ENCODE results near the gene KCNG2. TPM values are rescaled to one million over a fixed set of nuclear protein-coding genes. Genes with fewer than 3 reads are reported as not detected.
"Not testable (repeated sequence)": the region's sequence is repeated elsewhere in the genome, so short reads cannot be mapped to it uniquely, and the experiment has no call there.

Gene KCNG2
- total RNA-seq, 1 donor from 2014 or later, result not detected

DNA sequence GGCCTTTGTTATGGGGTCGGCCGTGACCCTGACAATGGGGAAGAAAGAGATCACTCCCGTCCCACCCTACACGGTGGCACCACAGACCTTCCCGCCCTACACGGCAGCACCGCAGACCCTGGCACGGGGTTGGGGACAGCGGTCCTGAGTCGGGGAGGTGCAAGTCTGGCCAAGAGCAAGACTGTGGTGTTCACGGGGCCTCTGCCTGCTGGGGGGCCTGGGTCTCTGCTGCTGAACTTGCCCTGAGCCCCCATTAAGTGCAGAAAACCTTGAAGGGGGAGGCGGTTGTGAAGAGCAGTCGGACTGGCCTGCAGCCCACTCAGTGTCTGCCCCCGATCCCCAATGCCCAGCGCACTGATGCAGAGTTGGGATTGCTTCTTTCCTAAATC lies 77.8 kb downstream of the KCNG2 start:
- peak; percentile 72 for DNase-seq (ENCODE audit: low spot score)
- TF ChIP-seq, protein P1, sequence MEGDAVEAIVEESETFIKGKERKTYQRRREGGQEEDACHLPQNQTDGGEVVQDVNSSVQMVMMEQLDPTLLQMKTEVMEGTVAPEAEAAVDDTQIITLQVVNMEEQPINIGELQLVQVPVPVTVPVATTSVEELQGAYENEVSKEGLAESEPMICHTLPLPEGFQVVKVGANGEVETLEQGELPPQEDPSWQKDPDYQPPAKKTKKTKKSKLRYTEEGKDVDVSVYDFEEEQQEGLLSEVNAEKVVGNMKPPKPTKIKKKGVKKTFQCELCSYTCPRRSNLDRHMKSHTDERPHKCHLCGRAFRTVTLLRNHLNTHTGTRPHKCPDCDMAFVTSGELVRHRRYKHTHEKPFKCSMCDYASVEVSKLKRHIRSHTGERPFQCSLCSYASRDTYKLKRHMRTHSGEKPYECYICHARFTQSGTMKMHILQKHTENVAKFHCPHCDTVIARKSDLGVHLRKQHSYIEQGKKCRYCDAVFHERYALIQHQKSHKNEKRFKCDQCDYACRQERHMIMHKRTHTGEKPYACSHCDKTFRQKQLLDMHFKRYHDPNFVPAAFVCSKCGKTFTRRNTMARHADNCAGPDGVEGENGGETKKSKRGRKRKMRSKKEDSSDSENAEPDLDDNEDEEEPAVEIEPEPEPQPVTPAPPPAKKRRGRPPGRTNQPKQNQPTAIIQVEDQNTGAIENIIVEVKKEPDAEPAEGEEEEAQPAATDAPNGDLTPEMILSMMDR (IDR thresholded peaks at IDR 0.05), result no peak
- no peaks in the 10 kb centered on the region for H3K4me1 Mint-ChIP-seq (ENCODE audit: low read depth)
- peaks cover 10% of the 10 kb centered on the region for H3K9me3 Mint-ChIP-seq (ENCODE audit: low read depth)
- H3K27me3 Mint-ChIP-seq (ENCODE audit: low read depth), result peaks cover 20% of the 10 kb centered on the region
- no peak overlapping the region for H3K4me3 Mint-ChIP-seq (ENCODE audit: unreplicated experiment)
- no peak overlapping the region for H3K27ac Mint-ChIP-seq (ENCODE audit: unreplicated experiment)
- H3K36me3 Mint-ChIP-seq (ENCODE audit: low read depth), result no peaks in the 10 kb centered on the region

DNA sequence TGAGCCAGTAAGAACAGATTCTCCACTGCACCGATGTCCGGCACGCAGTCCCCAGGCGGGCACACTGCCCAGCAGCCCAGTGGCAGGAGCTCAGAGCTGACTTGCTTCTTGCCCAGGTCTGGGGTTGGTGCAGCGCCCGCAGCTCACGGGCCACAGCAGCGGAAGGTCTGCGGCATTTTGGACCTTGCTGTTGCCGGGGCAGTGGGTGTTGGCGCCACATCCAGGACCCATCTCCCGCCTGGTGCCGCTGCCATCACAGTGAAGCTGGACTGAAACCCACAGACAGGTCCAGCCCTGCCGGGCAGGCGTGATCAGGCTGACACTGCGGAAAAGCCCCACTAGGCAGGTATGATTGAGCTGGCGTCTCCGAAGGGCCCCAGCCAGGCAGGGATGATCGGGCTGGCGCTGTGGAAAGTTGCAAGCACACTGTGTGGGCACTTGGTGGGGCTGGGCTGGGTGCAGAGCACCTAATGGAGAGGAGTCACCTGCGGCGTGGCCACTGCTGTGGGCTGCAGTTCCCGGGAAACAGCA lies 78.3 kb downstream of the KCNG2 start:
- DNase-seq (ENCODE audit: low spot score), result peak; percentile 73
- Mint-ChIP-seq H3K27me3 (ENCODE audit: low read depth) (peaks cover 20% of the 10 kb centered on the region), H3K27ac (ENCODE audit: unreplicated experiment) (no peak overlapping the region), H3K4me3 (ENCODE audit: unreplicated experiment) (no peak overlapping the region), H3K4me1 (ENCODE audit: low read depth) (no peaks in the 10 kb centered on the region), H3K9me3 (ENCODE audit: low read depth) (peaks cover 12% of the 10 kb centered on the region), H3K36me3 (ENCODE audit: low read depth) (no peaks in the 10 kb centered on the region)
- TF ChIP-seq, protein P1 (IDR thresholded peaks at IDR 0.05), result no peak

DNA sequence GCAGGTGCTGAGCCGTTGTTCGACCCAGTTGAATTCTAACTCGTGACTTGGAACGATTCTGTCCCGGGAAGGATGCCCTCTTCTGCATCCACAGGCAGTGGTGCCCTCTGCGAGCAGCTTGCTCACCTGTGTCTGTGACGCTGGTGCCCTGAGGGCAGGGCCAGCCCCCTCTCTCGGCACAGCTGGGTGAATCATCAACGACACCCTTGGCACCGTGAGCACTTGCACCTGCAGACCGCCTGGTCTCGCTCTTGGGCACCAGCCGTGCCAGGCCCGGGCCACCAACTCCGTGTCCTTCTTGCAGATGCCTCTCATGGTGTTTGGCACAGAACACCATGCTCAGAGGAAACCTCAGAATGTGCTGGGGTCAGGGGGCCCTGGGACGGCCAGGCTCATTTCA lies 78.8 kb downstream of the KCNG2 start:
- Mint-ChIP-seq H3K27ac (ENCODE audit: unreplicated experiment) (no peak overlapping the region), H3K4me1 (ENCODE audit: low read depth) (no peaks in the 10 kb centered on the region), H3K36me3 (ENCODE audit: low read depth) (no peaks in the 10 kb centered on the region), H3K9me3 (ENCODE audit: low read depth) (peaks cover 14% of the 10 kb centered on the region), H3K27me3 (ENCODE audit: low read depth) (peaks cover 20% of the 10 kb centered on the region), H3K4me3 (ENCODE audit: unreplicated experiment) (no peak overlapping the region)
- TF ChIP-seq, protein P1 (IDR thresholded peaks at IDR 0.05), result no peak
- DNase-seq (ENCODE audit: low spot score), result peak; percentile 64

DNA sequence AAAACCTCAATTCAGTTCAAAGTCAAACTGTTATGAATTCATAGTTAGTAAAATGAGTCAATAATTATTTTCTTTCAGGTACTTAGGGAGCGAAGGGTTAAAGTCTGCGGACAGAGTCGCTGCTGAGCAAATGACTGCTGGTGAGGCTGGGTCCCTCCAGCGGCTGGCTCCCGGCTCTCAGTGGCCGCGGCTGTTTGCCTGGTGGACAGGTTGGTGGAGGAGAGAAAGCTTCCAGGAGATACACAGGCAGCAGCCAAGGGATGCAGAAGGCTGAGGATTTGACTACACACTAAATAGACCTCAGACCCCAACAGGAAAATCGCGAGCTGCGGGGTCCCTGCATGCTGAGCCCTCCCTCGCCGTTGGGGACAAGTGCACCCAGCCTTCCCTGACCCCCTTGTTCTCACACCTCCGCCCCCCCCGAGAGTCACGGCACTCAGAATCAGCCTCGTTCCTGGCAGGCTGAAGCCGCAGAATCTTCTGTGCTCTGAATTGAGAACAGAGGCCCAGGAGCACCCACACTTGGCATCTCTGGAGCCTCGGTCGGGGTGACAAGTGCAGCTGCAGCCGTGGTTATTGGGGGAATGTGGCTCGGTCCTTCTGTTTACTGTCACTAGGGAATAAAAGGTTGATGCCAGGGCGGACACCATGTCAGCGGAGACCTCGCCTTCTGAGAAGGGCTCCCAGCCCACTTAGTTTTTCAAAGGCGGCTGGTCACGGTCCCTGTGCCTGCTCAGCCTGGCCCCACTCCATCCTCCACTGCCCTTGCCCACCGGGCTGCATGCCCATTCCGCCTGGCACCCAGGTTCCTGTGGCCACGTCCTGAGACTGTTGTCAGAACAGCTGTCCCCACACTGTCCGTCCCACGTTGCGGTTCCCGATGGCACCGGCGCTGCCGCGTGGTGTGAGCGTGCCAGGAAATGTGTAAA lies 79.7 kb downstream of the KCNG2 start:
- no peaks in the 10 kb centered on the region for H3K36me3 Mint-ChIP-seq (ENCODE audit: low read depth)
- H3K9me3 Mint-ChIP-seq (ENCODE audit: low read depth), result peaks cover 14% of the 10 kb centered on the region
- TF ChIP-seq, protein P1 (IDR thresholded peaks at IDR 0.05), result no peak
- no peak overlapping the region for H3K27ac Mint-ChIP-seq (ENCODE audit: unreplicated experiment)
- H3K4me1 Mint-ChIP-seq (ENCODE audit: low read depth), result no peaks in the 10 kb centered on the region
- peaks cover 20% of the 10 kb centered on the region for H3K27me3 Mint-ChIP-seq (ENCODE audit: low read depth)
- DNase-seq (ENCODE audit: low spot score), result no peak
- no peak overlapping the region for H3K4me3 Mint-ChIP-seq (ENCODE audit: unreplicated experiment)

- H3K36me3 Mint-ChIP-seq (ENCODE audit: low read depth); H3K27ac Mint-ChIP-seq (ENCODE audit: unreplicated experiment); DNase-seq (ENCODE audit: low spot score); H3K4me3 Mint-ChIP-seq (ENCODE audit: unreplicated experiment); H3K4me1 Mint-ChIP-seq (ENCODE audit: low read depth): not testable (repeated sequence)
- Mint-ChIP-seq H3K9me3 (ENCODE audit: low read depth) (peaks cover 14% of the 10 kb centered on the region), H3K27me3 (ENCODE audit: low read depth) (peaks cover 18% of the 10 kb centered on the region)
Observed at GRCh38 chr18:79878246-79878645, 80.5 kb downstream of the KCNG2 start.

All from chondrocyte (in vitro differentiated cells).